Prostate gland (tissue), 2 donors: Measurements from ENCODE around the gene GRIN3B.

ENCODE experiments used
- CTCF ChIP-seq, 4 experiments: fragments of 200-600 bp in 2 of 4; fragments of 450-650 bp in 2 of 4; sonication (generic) in 2 of 4; IDR thresholded peaks; 1 replicate in 3 of 4; 2 replicates in 1 of 4; pipeline ENCODE4 v1.5.1; 2016 to 2019; ENCODE audit warnings: antibody characterized with exemption in 4 of 4, mild to moderate bottlenecking in 2 of 4, moderate library complexity in 2 of 4
- POLR2AphosphoS5 ChIP-seq: sonication (generic); formaldehyde crosslinking; IDR thresholded peaks from one replicate; pipeline ENCODE4 v1.6.1; 2017; ENCODE audit warnings: antibody characterized with exemption

- no peak for TF ChIP-seq CTCF (IDR thresholded peaks at IDR 0.05)
- no peak for TF ChIP-seq POLR2AphosphoS5
These were observed 40.2 kb upstream of the GRIN3B start for GRCh38 chr19:960020-960419.
